ENCODE measurements around the gene FHOD3. TPM values are rescaled to one million over a fixed set of nuclear protein-coding genes. Genes with fewer than 3 reads are reported as not detected.

Gene FHOD3
- total and polyA plus RNA-seq, 4 donors: 0.57 to 1.3 (median 1.2) TPM; not detected in 1

DNA sequence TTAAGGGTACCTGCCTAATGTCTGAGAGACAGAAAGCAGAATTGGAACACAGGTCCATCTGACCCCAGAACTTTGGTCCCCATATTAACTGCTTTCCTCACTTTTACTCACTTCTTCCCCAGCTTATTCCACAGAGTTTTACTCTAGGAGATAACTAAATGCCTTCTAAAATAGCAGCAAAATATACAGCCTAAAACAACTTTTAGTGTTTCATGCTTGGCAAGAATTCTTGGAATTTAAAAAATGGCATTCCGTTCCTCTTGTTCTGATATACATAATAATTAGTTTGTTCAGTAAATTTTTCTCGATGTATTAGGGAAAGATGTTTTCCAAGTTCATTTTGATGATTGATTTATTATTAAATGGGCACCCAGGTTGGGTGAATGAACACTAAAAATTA, 151.9 kb downstream of the FHOD3 start:
- Histone ChIP-seq H3K36me3 (ENCODE audit: control insufficient read depth in 4 of 4, insufficient read depth in 3 of 4, low read depth in 1 of 4, low read length in 3 of 4) (no peaks in the 10 kb centered on the region), H3K4me1 (ENCODE audit: control insufficient read depth in 4 of 4, insufficient read depth in 4 of 4, low read length in 3 of 4) (no peaks in the 10 kb centered on the region), H3K4me3 (ENCODE audit: low read depth in 1 of 3, low read length in 3 of 3) (no peak overlapping the region), H3K27me3 (ENCODE audit: control insufficient read depth in 4 of 4, insufficient read depth in 4 of 4, low read length in 3 of 4) (peaks cover 0 to 4% (median under 1%) of the 10 kb centered on the region in 4 donors), H3K9me3 (ENCODE audit: control insufficient read depth in 4 of 4, low read length in 3 of 4) (no peaks in the 10 kb centered on the region), H3K27ac (ENCODE audit: low read depth in 1 of 2, low read length in 2 of 2) (no peak overlapping the region), H3K9ac (ENCODE audit: low read depth in 1 of 2, low read length in 2 of 2) (no peak overlapping the region)
- 81% methylated on average over 2 of the region's 2 CpGs for WGBS
- no peak for DNase-seq (ENCODE audit: low spot score)
- TF ChIP-seq TAF1 (conservative IDR thresholded peaks at IDR 0.05) (no peak), HNF4A (conservative IDR thresholded peaks at IDR 0.05) (no peak)
- TF ChIP-seq, protein P1, sequence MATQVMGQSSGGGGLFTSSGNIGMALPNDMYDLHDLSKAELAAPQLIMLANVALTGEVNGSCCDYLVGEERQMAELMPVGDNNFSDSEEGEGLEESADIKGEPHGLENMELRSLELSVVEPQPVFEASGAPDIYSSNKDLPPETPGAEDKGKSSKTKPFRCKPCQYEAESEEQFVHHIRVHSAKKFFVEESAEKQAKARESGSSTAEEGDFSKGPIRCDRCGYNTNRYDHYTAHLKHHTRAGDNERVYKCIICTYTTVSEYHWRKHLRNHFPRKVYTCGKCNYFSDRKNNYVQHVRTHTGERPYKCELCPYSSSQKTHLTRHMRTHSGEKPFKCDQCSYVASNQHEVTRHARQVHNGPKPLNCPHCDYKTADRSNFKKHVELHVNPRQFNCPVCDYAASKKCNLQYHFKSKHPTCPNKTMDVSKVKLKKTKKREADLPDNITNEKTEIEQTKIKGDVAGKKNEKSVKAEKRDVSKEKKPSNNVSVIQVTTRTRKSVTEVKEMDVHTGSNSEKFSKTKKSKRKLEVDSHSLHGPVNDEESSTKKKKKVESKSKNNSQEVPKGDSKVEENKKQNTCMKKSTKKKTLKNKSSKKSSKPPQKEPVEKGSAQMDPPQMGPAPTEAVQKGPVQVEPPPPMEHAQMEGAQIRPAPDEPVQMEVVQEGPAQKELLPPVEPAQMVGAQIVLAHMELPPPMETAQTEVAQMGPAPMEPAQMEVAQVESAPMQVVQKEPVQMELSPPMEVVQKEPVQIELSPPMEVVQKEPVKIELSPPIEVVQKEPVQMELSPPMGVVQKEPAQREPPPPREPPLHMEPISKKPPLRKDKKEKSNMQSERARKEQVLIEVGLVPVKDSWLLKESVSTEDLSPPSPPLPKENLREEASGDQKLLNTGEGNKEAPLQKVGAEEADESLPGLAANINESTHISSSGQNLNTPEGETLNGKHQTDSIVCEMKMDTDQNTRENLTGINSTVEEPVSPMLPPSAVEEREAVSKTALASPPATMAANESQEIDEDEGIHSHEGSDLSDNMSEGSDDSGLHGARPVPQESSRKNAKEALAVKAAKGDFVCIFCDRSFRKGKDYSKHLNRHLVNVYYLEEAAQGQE (IDR thresholded peaks at IDR 0.05): no peak
- TF ChIP-seq, protein P2, sequence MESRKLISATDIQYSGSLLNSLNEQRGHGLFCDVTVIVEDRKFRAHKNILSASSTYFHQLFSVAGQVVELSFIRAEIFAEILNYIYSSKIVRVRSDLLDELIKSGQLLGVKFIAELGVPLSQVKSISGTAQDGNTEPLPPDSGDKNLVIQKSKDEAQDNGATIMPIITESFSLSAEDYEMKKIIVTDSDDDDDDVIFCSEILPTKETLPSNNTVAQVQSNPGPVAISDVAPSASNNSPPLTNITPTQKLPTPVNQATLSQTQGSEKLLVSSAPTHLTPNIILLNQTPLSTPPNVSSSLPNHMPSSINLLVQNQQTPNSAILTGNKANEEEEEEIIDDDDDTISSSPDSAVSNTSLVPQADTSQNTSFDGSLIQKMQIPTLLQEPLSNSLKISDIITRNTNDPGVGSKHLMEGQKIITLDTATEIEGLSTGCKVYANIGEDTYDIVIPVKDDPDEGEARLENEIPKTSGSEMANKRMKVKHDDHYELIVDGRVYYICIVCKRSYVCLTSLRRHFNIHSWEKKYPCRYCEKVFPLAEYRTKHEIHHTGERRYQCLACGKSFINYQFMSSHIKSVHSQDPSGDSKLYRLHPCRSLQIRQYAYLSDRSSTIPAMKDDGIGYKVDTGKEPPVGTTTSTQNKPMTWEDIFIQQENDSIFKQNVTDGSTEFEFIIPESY (IDR thresholded peaks at IDR 0.05): no peak

DNA sequence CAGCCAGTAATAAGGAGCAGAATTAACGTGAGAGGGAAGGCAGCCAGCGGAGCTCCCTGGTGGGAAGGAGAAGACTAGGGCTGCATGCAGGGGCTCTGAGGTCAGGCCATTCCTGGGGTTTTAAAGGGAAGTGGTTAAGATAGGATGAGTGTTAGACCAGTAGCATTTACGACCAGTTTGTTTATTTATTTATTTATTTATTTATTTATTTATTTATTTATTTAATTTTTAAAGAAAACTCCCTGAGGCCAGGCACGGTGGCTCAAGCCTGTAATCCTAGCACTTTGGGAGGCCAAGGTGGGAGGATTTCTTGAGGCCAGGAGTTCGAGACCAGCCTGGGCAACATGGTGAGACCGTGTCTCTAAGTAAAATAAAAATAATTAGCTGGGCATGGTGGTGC, 152.8 kb downstream of the FHOD3 start:
- no peak overlapping the region for H3K27ac ChIP-seq (ENCODE audit: low read depth in 1 of 2, low read length in 2 of 2)
- no peak overlapping the region for H3K9ac ChIP-seq (ENCODE audit: low read depth in 1 of 2, low read length in 2 of 2)
- no peak overlapping the region for H3K4me3 ChIP-seq (ENCODE audit: low read depth in 1 of 3, low read length in 3 of 3)
- H3K27me3 ChIP-seq (ENCODE audit: control insufficient read depth in 4 of 4, insufficient read depth in 4 of 4, low read length in 3 of 4): peaks cover 0 to 6% (median under 1%) of the 10 kb centered on the region in 4 donors
- no peaks in the 10 kb centered on the region for H3K36me3 ChIP-seq (ENCODE audit: control insufficient read depth in 4 of 4, insufficient read depth in 3 of 4, low read depth in 1 of 4, low read length in 3 of 4)
- H3K4me1 ChIP-seq (ENCODE audit: control insufficient read depth in 4 of 4, insufficient read depth in 4 of 4, low read length in 3 of 4): no peaks in the 10 kb centered on the region
- DNase-seq (ENCODE audit: low spot score): no peak
- TF ChIP-seq GABPA (IDR thresholded peaks at IDR 0.05 in 1 of 2, conservative IDR thresholded peaks at IDR 0.05 in 1 of 2): no peak
- TF ChIP-seq EGR1 (IDR thresholded peaks at IDR 0.05; ENCODE audit: low read depth in 2 of 2): no peak
- TF ChIP-seq, protein P3, sequence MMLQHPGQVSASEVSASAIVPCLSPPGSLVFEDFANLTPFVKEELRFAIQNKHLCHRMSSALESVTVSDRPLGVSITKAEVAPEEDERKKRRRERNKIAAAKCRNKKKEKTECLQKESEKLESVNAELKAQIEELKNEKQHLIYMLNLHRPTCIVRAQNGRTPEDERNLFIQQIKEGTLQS (IDR thresholded peaks at IDR 0.05): no peak
- WGBS: 86% methylated on average over 6 of the region's 6 CpGs
- H3K9me3 ChIP-seq (ENCODE audit: control insufficient read depth in 4 of 4, low read length in 3 of 4): no peaks in the 10 kb centered on the region

DNA sequence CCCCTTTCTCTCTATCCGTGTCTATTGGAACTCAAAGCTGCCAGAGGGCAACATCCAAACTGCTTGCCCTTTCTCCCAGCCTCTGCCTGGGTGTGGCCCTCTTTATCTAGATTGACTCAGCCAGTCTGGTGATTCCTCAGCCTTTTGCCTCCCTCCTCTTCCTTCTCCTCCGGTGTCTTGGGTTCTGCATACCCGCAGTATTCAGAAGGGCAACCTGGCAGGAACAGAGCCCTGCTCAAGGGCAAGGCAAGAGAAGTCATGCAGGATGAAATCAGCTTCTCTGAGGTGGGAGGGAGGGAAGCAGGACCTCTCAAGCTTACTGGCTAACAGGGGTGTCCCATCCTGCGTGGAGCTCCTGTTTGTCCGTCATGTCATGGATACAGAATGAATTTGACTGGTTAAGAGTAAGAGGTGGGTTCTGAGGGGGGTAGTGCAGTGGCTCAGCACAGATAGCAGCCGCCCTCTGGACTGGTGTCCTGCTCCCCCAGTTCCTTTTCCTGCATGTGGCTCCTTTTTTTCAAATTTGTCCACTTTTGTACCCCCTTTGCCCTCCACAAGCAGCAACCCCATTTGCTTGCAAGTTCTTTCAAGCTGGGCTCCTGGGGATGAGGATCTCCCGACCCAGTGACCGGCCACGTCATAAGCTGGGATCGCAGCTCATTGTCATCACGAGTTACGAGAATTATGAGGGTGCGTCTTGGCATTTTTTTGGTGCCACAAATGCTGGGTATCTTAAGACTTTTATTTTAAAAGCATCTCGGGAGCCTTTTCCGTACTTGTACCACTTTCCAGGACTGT, 154.1 kb downstream of the FHOD3 start:
- H3K4me1 ChIP-seq (ENCODE audit: control insufficient read depth in 4 of 4, insufficient read depth in 4 of 4, low read length in 3 of 4): no peaks in the 10 kb centered on the region
- TF ChIP-seq YY1 (IDR thresholded peaks at IDR 0.05) (no peak), NR2F2 (IDR thresholded peaks at IDR 0.05) (no peak)
- DNase-seq (ENCODE audit: low spot score): no peak
- peaks cover 0 to 10% (median under 1%) of the 10 kb centered on the region in 4 donors for H3K27me3 ChIP-seq (ENCODE audit: control insufficient read depth in 4 of 4, insufficient read depth in 4 of 4, low read length in 3 of 4)
- 86% methylated on average over 15 of the region's 15 CpGs for WGBS
- no peaks in the 10 kb centered on the region for H3K9me3 ChIP-seq (ENCODE audit: control insufficient read depth in 4 of 4, low read length in 3 of 4)
- H3K4me3 ChIP-seq (ENCODE audit: low read depth in 1 of 3, low read length in 3 of 3): no peak overlapping the region
- H3K36me3 ChIP-seq (ENCODE audit: control insufficient read depth in 4 of 4, insufficient read depth in 3 of 4, low read depth in 1 of 4, low read length in 3 of 4): no peaks in the 10 kb centered on the region
- H3K9ac ChIP-seq (ENCODE audit: low read depth in 1 of 2, low read length in 2 of 2): no peak overlapping the region
- no peak overlapping the region for H3K27ac ChIP-seq (ENCODE audit: low read depth in 1 of 2, low read length in 2 of 2)
